Neural progenitor cell (in vitro differentiated cells): Measurements from ENCODE around the gene SPATA22. TPM values are rescaled to one million over a fixed set of nuclear protein-coding genes. Genes with fewer than 3 reads are reported as not detected.

Experiments
- DNase-seq: peaks from one replicate; pipeline ENCODE4 v3.0.0-alpha.2; 2016; ENCODE audit warnings: low spot score
- H2AFZ ChIP-seq: fragments of 200-600 bp; sonication (generic); replicated peaks from 2 replicates; pipeline ENCODE4 v1.6.1; 2016; ENCODE audit warnings: antibody characterized with exemption
- H3F3A ChIP-seq: fragments of 200-600 bp; sonication (generic); 2 replicates; pipeline ENCODE4 v1.6.1; 2016; ENCODE audit warnings: antibody characterized with exemption, low read depth
- H3K27ac ChIP-seq: fragments of 200-600 bp; sonication (generic); 2 replicates; pipeline ENCODE4 v1.5.1; 2016; ENCODE audit warnings: mild to moderate bottlenecking
- H3K27me3 ChIP-seq: fragments of 200-600 bp; sonication (generic); 2 replicates; pipeline ENCODE4 v1.6.1; 2016; ENCODE audit warnings: mild to moderate bottlenecking, moderate library complexity
- H3K36me3 ChIP-seq: fragments of 200-600 bp; sonication (generic); 2 replicates; pipeline ENCODE4 v1.5.1; 2016
- H3K4me1 ChIP-seq: fragments of 200-600 bp; sonication (generic); 2 replicates; pipeline ENCODE4 v1.6.1; 2016; ENCODE audit warnings: mixed run types
- H3K4me2 ChIP-seq: fragments of 200-600 bp; sonication (generic); 2 replicates; pipeline ENCODE4 v1.6.1; 2016
- H3K4me3 ChIP-seq: fragments of 200-600 bp; sonication (generic); 2 replicates; pipeline ENCODE4 v1.5.1; 2016
- H3K79me2 ChIP-seq: fragments of 200-600 bp; sonication (generic); 2 replicates; pipeline ENCODE4 v1.6.1; 2016; ENCODE audit warnings: low read depth
- H3K9ac ChIP-seq: fragments of 200-600 bp; sonication (generic); 2 replicates; pipeline ENCODE4 v1.6.1; 2016
- H3K9me3 ChIP-seq: fragments of 200-600 bp; sonication (generic); 2 replicates; pipeline ENCODE4 v1.5.1; 2016; ENCODE audit warnings: low read depth
- H4K20me1 ChIP-seq: fragments of 200-600 bp; sonication (generic); 2 replicates; pipeline ENCODE4 v1.6.1; 2016; ENCODE audit warnings: low read depth
- H3K27ac Mint-ChIP-seq: 3 replicates; pipeline ENCODE4 v1.8.0; 2021; ENCODE audit warnings: mixed read lengths
- H3K27me3 Mint-ChIP-seq: 2 replicates; pipeline ENCODE4 v1.8.0; 2022; ENCODE audit warnings: low read depth, mild to moderate bottlenecking, inconsistent platforms, moderate library complexity, mixed read lengths; ENCODE audit not compliant: insufficient read depth
- H3K36me3 Mint-ChIP-seq: 3 replicates; pipeline ENCODE4 v1.8.0; 2021; ENCODE audit warnings: mixed read lengths
- H3K4me1 Mint-ChIP-seq: 3 replicates; pipeline ENCODE4 v1.8.0; 2021; ENCODE audit warnings: mixed read lengths
- H3K4me3 Mint-ChIP-seq: 3 replicates; pipeline ENCODE4 v1.8.0; 2021; ENCODE audit warnings: mild to moderate bottlenecking, moderate library complexity, mixed read lengths
- H3K9me3 Mint-ChIP-seq: 3 replicates; pipeline ENCODE4 v1.8.0; 2020; ENCODE audit warnings: mixed read lengths
- EZH2 ChIP-seq: fragments of 200-600 bp; sonication (generic); IDR thresholded peaks from 2 replicates; pipeline ENCODE4 v1.6.1; 2017; ENCODE audit warnings: antibody characterized with exemption, mild to moderate bottlenecking, moderate library complexity
- EZH2phosphoT487 ChIP-seq: fragments of 200-600 bp; sonication (generic); IDR thresholded peaks from 2 replicates; pipeline ENCODE4 v1.6.1; 2017; ENCODE audit warnings: antibody characterized with exemption
- total RNA-seq: library from RNA; depleted of rRNA; stranded (reverse); fragments of >200 nt; gene quantifications from 2 replicates; pipeline ENCODE4 v1.2.3, GENCODE V29; 2015; ENCODE audit warnings: low replicate concordance
- TF ChIP-seq, protein P1 (sequence below): fragments of 200-600 bp; sonication (generic); IDR thresholded peaks from 2 replicates; pipeline ENCODE4 v1.5.1; 2017; ENCODE audit warnings: antibody characterized with exemption, mild to moderate bottlenecking

SPATA22 gene
- total RNA-seq, 1 donor from 2014 or later, result not detected

GRCh38 chr17:3501344-3501743, 29.7 kb upstream of the SPATA22 start:
- no peak for DNase-seq
- Histone ChIP-seq H3K36me3 (no peaks in the 10 kb centered on the region), H3K27me3 (no peaks in the 10 kb centered on the region), H3K4me2 (no peak overlapping the region), H3K4me1 (no peaks in the 10 kb centered on the region), H2AFZ (no peak overlapping the region), H3K27ac (no peak overlapping the region), H3K79me2 (no peaks in the 10 kb centered on the region), H3K9ac (no peak overlapping the region), H3K4me3 (no peak overlapping the region), H3K9me3 (no peaks in the 10 kb centered on the region), H4K20me1 (no peaks in the 10 kb centered on the region), H3F3A (no peaks in the 10 kb centered on the region)
- peaks cover 16% of the 10 kb centered on the region for H3K9me3 Mint-ChIP-seq
- H3K27ac Mint-ChIP-seq, result no peak overlapping the region
- H3K4me3 Mint-ChIP-seq, result no peak overlapping the region
- no peaks in the 10 kb centered on the region for H3K27me3 Mint-ChIP-seq
- no peaks in the 10 kb centered on the region for H3K4me1 Mint-ChIP-seq
- TF ChIP-seq EZH2phosphoT487, result no peak
- TF ChIP-seq, protein P1, sequence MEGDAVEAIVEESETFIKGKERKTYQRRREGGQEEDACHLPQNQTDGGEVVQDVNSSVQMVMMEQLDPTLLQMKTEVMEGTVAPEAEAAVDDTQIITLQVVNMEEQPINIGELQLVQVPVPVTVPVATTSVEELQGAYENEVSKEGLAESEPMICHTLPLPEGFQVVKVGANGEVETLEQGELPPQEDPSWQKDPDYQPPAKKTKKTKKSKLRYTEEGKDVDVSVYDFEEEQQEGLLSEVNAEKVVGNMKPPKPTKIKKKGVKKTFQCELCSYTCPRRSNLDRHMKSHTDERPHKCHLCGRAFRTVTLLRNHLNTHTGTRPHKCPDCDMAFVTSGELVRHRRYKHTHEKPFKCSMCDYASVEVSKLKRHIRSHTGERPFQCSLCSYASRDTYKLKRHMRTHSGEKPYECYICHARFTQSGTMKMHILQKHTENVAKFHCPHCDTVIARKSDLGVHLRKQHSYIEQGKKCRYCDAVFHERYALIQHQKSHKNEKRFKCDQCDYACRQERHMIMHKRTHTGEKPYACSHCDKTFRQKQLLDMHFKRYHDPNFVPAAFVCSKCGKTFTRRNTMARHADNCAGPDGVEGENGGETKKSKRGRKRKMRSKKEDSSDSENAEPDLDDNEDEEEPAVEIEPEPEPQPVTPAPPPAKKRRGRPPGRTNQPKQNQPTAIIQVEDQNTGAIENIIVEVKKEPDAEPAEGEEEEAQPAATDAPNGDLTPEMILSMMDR, result no peak
- no peak for TF ChIP-seq EZH2
- H3K36me3 Mint-ChIP-seq, result peaks cover 4% of the 10 kb centered on the region

GRCh38 chr17:3497101-3497500, 25.5 kb upstream of the SPATA22 start:
- Histone ChIP-seq H2AFZ (no peak overlapping the region), H3K9me3 (no peaks in the 10 kb centered on the region), H3K4me3 (no peak overlapping the region), H3K4me2 (no peak overlapping the region), H3K79me2 (no peaks in the 10 kb centered on the region), H3K9ac (no peak overlapping the region), H3K36me3 (no peaks in the 10 kb centered on the region), H3K4me1 (no peaks in the 10 kb centered on the region), H3K27me3 (no peaks in the 10 kb centered on the region), H4K20me1 (no peaks in the 10 kb centered on the region), H3K27ac (no peak overlapping the region), H3F3A (no peaks in the 10 kb centered on the region)
- TF ChIP-seq EZH2phosphoT487 (no peak), EZH2 (no peak)
- TF ChIP-seq, protein P1, result no peak
- H3K27ac Mint-ChIP-seq, result no peak overlapping the region
- no peak for DNase-seq
- H3K4me1 Mint-ChIP-seq, result no peaks in the 10 kb centered on the region
- H3K36me3 Mint-ChIP-seq, result peaks cover 4% of the 10 kb centered on the region
- H3K27me3 Mint-ChIP-seq, result peaks cover 3% of the 10 kb centered on the region
- H3K4me3 Mint-ChIP-seq, result no peak overlapping the region
- peaks cover 16% of the 10 kb centered on the region for H3K9me3 Mint-ChIP-seq

- H3K4me3 Mint-ChIP-seq, result no peak overlapping the region
- Histone ChIP-seq H3K4me1 (no peaks in the 10 kb centered on the region), H3K9ac (no peak overlapping the region), H3K27ac (no peak overlapping the region), H2AFZ (no peak overlapping the region), H3F3A (no peaks in the 10 kb centered on the region), H3K36me3 (no peaks in the 10 kb centered on the region), H3K4me3 (no peak overlapping the region), H3K4me2 (no peak overlapping the region), H4K20me1 (no peaks in the 10 kb centered on the region), H3K9me3 (no peaks in the 10 kb centered on the region), H3K79me2 (no peaks in the 10 kb centered on the region), H3K27me3 (no peaks in the 10 kb centered on the region)
- H3K9me3 Mint-ChIP-seq, result no peaks in the 10 kb centered on the region
- no peaks in the 10 kb centered on the region for H3K36me3 Mint-ChIP-seq
- TF ChIP-seq, protein P1, result no peak
- TF ChIP-seq EZH2 (no peak), EZH2phosphoT487 (no peak)
- H3K27ac Mint-ChIP-seq, result no peak overlapping the region
- peaks cover 6% of the 10 kb centered on the region for H3K27me3 Mint-ChIP-seq
- no peak for DNase-seq
- no peaks in the 10 kb centered on the region for H3K4me1 Mint-ChIP-seq
These were observed 14.0 kb upstream of the SPATA22 start for GRCh38 chr17:3485481-3486068.
